HEK293 (cell line): ENCODE results near the gene RIPK4.

ENCODE experiments used
- CTCF ChIA-PET: fragments of 350-600 bp; formaldehyde crosslinking; extraction: SDS; loops from one replicate; lab custom pipeline; 2021; ENCODE audit warnings: antibody characterized with exemption; lab: Yijun Ruan, JAX
- POLR2A ChIA-PET: fragments of 300-600 bp; formaldehyde crosslinking; extraction: SDS; loops from one replicate; lab custom pipeline; 2020; ENCODE audit warnings: antibody characterized with exemption, inconsistent platforms; lab: Yijun Ruan, JAX
- H3K27ac ChIP-seq: fragments of 200-500 bp; sonication (Bioruptor generic); 2 replicates; pipeline ENCODE4 v1.5.1; 2014; ENCODE audit warnings: low read depth, low read length, control low read depth, inconsistent platforms; ENCODE audit errors: extremely low read depth
- H3K36me3 ChIP-seq, 2 experiments: fragments of 200-500 bp in 1 of 2; sonication (Bioruptor generic) in 1 of 2; 1 replicate in 1 of 2; 2 replicates in 1 of 2; pipeline ENCODE4 v1.5.1; 2014 to 2017; ENCODE audit warnings: inconsistent platforms in 2 of 2, low read length in 2 of 2; ENCODE audit not compliant: control insufficient read depth in 2 of 2, insufficient read depth in 1 of 2
- H3K4me1 ChIP-seq: fragments of 200-500 bp; sonication (Bioruptor generic); 2 replicates; pipeline ENCODE4 v1.5.1; 2014; ENCODE audit warnings: mild to moderate bottlenecking, low read length, inconsistent platforms; ENCODE audit not compliant: control insufficient read depth, insufficient read depth
- H3K4me3 ChIP-seq: 2 replicates; pipeline ENCODE4 v1.5.1; 2011; ENCODE audit warnings: low read depth, mild to moderate bottlenecking, control low read depth, low read length, moderate library complexity
- H3K9me3 ChIP-seq: fragments of 200-500 bp; sonication (Bioruptor generic); 2 replicates; pipeline ENCODE4 v1.5.1; 2014; ENCODE audit warnings: low read depth, low read length, inconsistent platforms; ENCODE audit not compliant: control insufficient read depth, insufficient read depth
- HOXD13 ChIP-seq: sonication (generic); formaldehyde crosslinking; IDR thresholded peaks from 2 replicates; pipeline ENCODE4 v1.8.0; 2022; ENCODE audit warnings: missing genetic modification reagents, borderline replicate concordance
- MEIS1 ChIP-seq: sonication (generic); formaldehyde crosslinking; IDR thresholded peaks from 2 replicates; pipeline ENCODE4 v1.8.1; 2022; ENCODE audit warnings: missing genetic modification reagents, mild to moderate bottlenecking, borderline replicate concordance
- SP3 ChIP-seq: fragments of 450-650 bp; formaldehyde crosslinking; IDR thresholded peaks from 2 replicates; pipeline ENCODE4 v1.5.1; 2016; ENCODE audit warnings: missing biosample characterization, missing genetic modification characterization
- ZBTB44 ChIP-seq: fragments of 450-650 bp; IDR thresholded peaks from 2 replicates; pipeline ENCODE4 v1.5.1; 2018; ENCODE audit warnings: missing biosample characterization, mild to moderate bottlenecking, missing genetic modification characterization
- ZNF138 ChIP-seq: fragments of 450-650 bp; formaldehyde crosslinking; IDR thresholded peaks from 2 replicates; pipeline ENCODE4 v1.5.1; 2016; ENCODE audit warnings: missing biosample characterization, missing genetic modification characterization, borderline replicate concordance
- ZNF148 ChIP-seq: fragments of 450-650 bp; formaldehyde crosslinking; IDR thresholded peaks from 2 replicates; pipeline ENCODE4 v1.5.0; 2017; ENCODE audit warnings: missing biosample characterization, missing genetic modification characterization, borderline replicate concordance
- ZNF157 ChIP-seq: fragments of 450-650 bp; formaldehyde crosslinking; IDR thresholded peaks from 2 replicates; pipeline ENCODE4 v1.5.1; 2016; ENCODE audit warnings: missing biosample characterization, missing genetic modification characterization
- ZNF169 ChIP-seq: fragments of 450-650 bp; formaldehyde crosslinking; IDR thresholded peaks from 2 replicates; pipeline ENCODE4 v1.5.1; 2016; ENCODE audit warnings: missing biosample characterization, missing genetic modification characterization
- ZNF184 ChIP-seq: fragments of 450-650 bp; IDR thresholded peaks from 2 replicates; pipeline ENCODE4 v1.5.1; 2018; ENCODE audit warnings: missing biosample characterization, mild to moderate bottlenecking, missing genetic modification characterization
- ZNF202 ChIP-seq: fragments of 450-650 bp; formaldehyde crosslinking; IDR thresholded peaks from 2 replicates; pipeline ENCODE4 v1.5.1; 2016; ENCODE audit warnings: missing biosample characterization, missing genetic modification characterization, borderline replicate concordance
- ZNF24 ChIP-seq: fragments of 450-650 bp; formaldehyde crosslinking; IDR thresholded peaks from 2 replicates; pipeline ENCODE4 v1.5.1; 2016; ENCODE audit warnings: missing biosample characterization, missing genetic modification characterization
- ZNF248 ChIP-seq: fragments of 450-650 bp; formaldehyde crosslinking; IDR thresholded peaks from 2 replicates; pipeline ENCODE4 v1.5.1; 2017; ENCODE audit warnings: missing biosample characterization, missing genetic modification characterization
- ZNF280D ChIP-seq: fragments of 450-650 bp; formaldehyde crosslinking; IDR thresholded peaks from 2 replicates; pipeline ENCODE4 v1.5.1; 2016; ENCODE audit warnings: missing biosample characterization, missing genetic modification characterization
- ZNF423 ChIP-seq: fragments of 450-650 bp; formaldehyde crosslinking; IDR thresholded peaks from 2 replicates; pipeline ENCODE4 v1.5.1; 2016; ENCODE audit warnings: missing biosample characterization, missing genetic modification characterization
- ZNF426 ChIP-seq: fragments of 450-650 bp; formaldehyde crosslinking; IDR thresholded peaks from 2 replicates; pipeline ENCODE4 v1.5.1; 2017; ENCODE audit warnings: missing biosample characterization, missing genetic modification characterization, mild to moderate bottlenecking, inconsistent platforms, moderate library complexity
- ZNF473 ChIP-seq: fragments of 450-650 bp; formaldehyde crosslinking; IDR thresholded peaks from 2 replicates; pipeline ENCODE4 v1.5.1; 2017; ENCODE audit warnings: missing biosample characterization, missing genetic modification characterization
- ZNF514 ChIP-seq: fragments of 450-650 bp; formaldehyde crosslinking; IDR thresholded peaks from 2 replicates; pipeline ENCODE4 v1.5.1; 2016; ENCODE audit warnings: missing biosample characterization, missing genetic modification characterization
- ZNF600 ChIP-seq: fragments of 450-650 bp; formaldehyde crosslinking; IDR thresholded peaks from 2 replicates; pipeline ENCODE4 v1.5.1; 2016; ENCODE audit warnings: missing biosample characterization, missing genetic modification characterization
- ZNF624 ChIP-seq: fragments of 450-650 bp; formaldehyde crosslinking; IDR thresholded peaks from 2 replicates; pipeline ENCODE4 v1.5.1; 2017; ENCODE audit warnings: missing biosample characterization, missing genetic modification characterization
- ZNF677 ChIP-seq: fragments of 450-650 bp; IDR thresholded peaks from 2 replicates; pipeline ENCODE4 v1.5.0; 2018; ENCODE audit warnings: missing biosample characterization, mild to moderate bottlenecking, missing genetic modification characterization, moderate library complexity
- ZNF707 ChIP-seq: fragments of 450-650 bp; formaldehyde crosslinking; IDR thresholded peaks from 2 replicates; pipeline ENCODE4 v1.5.1; 2016; ENCODE audit warnings: missing biosample characterization, missing genetic modification characterization
- TF ChIP-seq, protein P1 (sequence below): fragments of 450-650 bp; formaldehyde crosslinking; IDR thresholded peaks from 2 replicates; pipeline ENCODE4 v1.5.1; 2016; ENCODE audit warnings: missing biosample characterization, missing genetic modification characterization

RIPK4 gene

GRCh38 chr21:41799763-41800162 lies 32.9 kb upstream of the RIPK4 start:
- H3K4me3 ChIP-seq: no peak overlapping the region
- no peaks in the 10 kb centered on the region for H3K4me1 ChIP-seq
- H3K9me3 ChIP-seq: no peaks in the 10 kb centered on the region
- POLR2A ChIA-PET: no interaction called here
- no peak overlapping the region for H3K27ac ChIP-seq
- peaks cover 0 to 46% of the 10 kb centered on the region in 2 experiments; a peak in 2 of 3 replicates for H3K36me3 ChIP-seq
- CTCF ChIA-PET: interaction anchor here (0.6 kb wide), 2 partner anchors 162 to 257 kb away, joined by 3 to 4 read pairs; no protein-coding TSS in a partner anchor
- TF ChIP-seq ZNF202 (no peak), ZNF707 (tag by site-specific recombination) (no peak), ZNF248 (no peak), ZNF24 (no peak)

- TF ChIP-seq ZNF157 (tag by site-specific recombination) (no peak), ZNF138 (tag by site-specific recombination) (no peak), ZNF148 (tag by site-specific recombination) (no peak), MEIS1 (CRISPR knock-in tag) (no peak), ZNF473 (tag by site-specific recombination) (no peak), ZNF423 (tag by site-specific recombination) (no peak), HOXD13 (CRISPR knock-in tag) (no peak), ZNF624 (tag by site-specific recombination) (no peak), SP3 (no peak), ZNF169 (tag by site-specific recombination) (no peak)
- TF ChIP-seq, protein P1, sequence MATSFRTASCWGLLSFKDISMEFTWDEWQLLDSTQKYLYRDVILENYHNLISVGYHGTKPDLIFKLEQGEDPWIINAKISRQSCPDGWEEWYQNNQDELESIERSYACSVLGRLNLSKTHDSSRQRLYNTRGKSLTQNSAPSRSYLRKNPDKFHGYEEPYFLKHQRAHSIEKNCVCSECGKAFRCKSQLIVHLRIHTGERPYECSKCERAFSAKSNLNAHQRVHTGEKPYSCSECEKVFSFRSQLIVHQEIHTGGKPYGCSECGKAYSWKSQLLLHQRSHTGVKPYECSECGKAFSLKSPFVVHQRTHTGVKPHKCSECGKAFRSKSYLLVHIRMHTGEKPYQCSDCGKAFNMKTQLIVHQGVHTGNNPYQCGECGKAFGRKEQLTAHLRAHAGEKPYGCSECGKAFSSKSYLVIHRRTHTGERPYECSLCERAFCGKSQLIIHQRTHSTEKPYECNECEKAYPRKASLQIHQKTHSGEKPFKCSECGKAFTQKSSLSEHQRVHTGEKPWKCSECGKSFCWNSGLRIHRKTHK (tag by site-specific recombination): no peak
- TF ChIP-seq, all 188 proteins: peak for 0
- no peak overlapping the region for H3K27ac ChIP-seq
- no peaks in the 10 kb centered on the region for H3K9me3 ChIP-seq
- ChIA-PET CTCF (interaction anchor here (0.8 to 1.1 kb wide), 2 partner anchors 186 to 515 kb away, joined by 3 read pairs; no protein-coding TSS in a partner anchor), POLR2A (no interaction called here)
- H3K36me3 ChIP-seq: peaks cover 0 to 45% of the 10 kb centered on the region in 2 experiments; a peak in 1 of 3 replicates
- no peaks in the 10 kb centered on the region for H3K4me1 ChIP-seq
- H3K4me3 ChIP-seq: no peak overlapping the region
Observed at GRCh38 chr21:41798326-41798725, 31.5 kb upstream of the RIPK4 start.

- Histone ChIP-seq H3K9me3 (no peaks in the 10 kb centered on the region), H3K4me3 (no peak overlapping the region), H3K4me1 (no peaks in the 10 kb centered on the region), H3K27ac (no peak overlapping the region), H3K36me3 (peaks cover 0 to 31% of the 10 kb centered on the region in 2 experiments; a peak in 1 of 3 replicates)
- CTCF ChIA-PET: interaction anchor here (0.6 to 0.7 kb wide), 2 partner anchors 184 to 187 kb away, joined by 3 read pairs; no protein-coding TSS in a partner anchor
- POLR2A ChIA-PET: no interaction called here
- TF ChIP-seq ZNF280D (no peak), ZBTB44 (no peak), ZNF677 (tag by site-specific recombination) (no peak), ZNF184 (tag by site-specific recombination) (no peak), ZNF514 (no peak), ZNF600 (tag by site-specific recombination) (no peak), ZNF426 (no peak)
Observed at GRCh38 chr21:41796476-41797080, 29.7 kb upstream of the RIPK4 start.
